GM23338 (cell line): ENCODE data around the gene RDH5. TPM values are rescaled to one million over a fixed set of nuclear protein-coding genes. Genes with fewer than 3 reads are reported as not detected.

ENCODE experiments used
- ATAC-seq: fragments of 200-7000 bp; cut with Tn5 transposase; 3 replicates; pipeline ENCODE4 v1.9.1; 2020
- DNase-seq: peaks from one replicate; pipeline ENCODE4 v3.0.0-alpha.2; 2015; ENCODE audit warnings: low spot score
- H2AFZ ChIP-seq: fragments of 200-600 bp; sonication (generic); 2 replicates; pipeline ENCODE4 v1.8.0; 2016; ENCODE audit warnings: antibody characterized with exemption, mild to moderate bottlenecking, moderate library complexity
- H3F3A ChIP-seq: fragments of 200-600 bp; sonication (generic); replicated peaks from 2 replicates; pipeline ENCODE4 v1.8.0; 2017; ENCODE audit warnings: antibody characterized with exemption, mixed run types, low read depth
- H3K27ac ChIP-seq: fragments of 200-600 bp; sonication (generic); 2 replicates; pipeline ENCODE4 v1.6.1; 2016; ENCODE audit warnings: low read depth
- H3K27me3 ChIP-seq: fragments of 200-600 bp; sonication (generic); 2 replicates; pipeline ENCODE4 v1.8.0; 2016; ENCODE audit warnings: mild to moderate bottlenecking, mixed run types, moderate library complexity; ENCODE audit not compliant: insufficient read depth
- H3K36me3 ChIP-seq: fragments of 200-600 bp; sonication (generic); 2 replicates; pipeline ENCODE4 v1.8.0; 2016; ENCODE audit warnings: mild to moderate bottlenecking; ENCODE audit not compliant: insufficient read depth
- H3K4me1 ChIP-seq: fragments of 200-600 bp; sonication (generic); 2 replicates; pipeline ENCODE4 v1.8.0; 2016; ENCODE audit warnings: mild to moderate bottlenecking, moderate library complexity; ENCODE audit not compliant: insufficient read depth
- H3K4me2 ChIP-seq: fragments of 200-600 bp; sonication (generic); 2 replicates; pipeline ENCODE4 v1.7.1; 2017; ENCODE audit warnings: mixed run types
- H3K4me3 ChIP-seq: fragments of 200-600 bp; sonication (generic); 2 replicates; pipeline ENCODE4 v1.6.1; 2016; ENCODE audit warnings: mixed run types
- H3K79me2 ChIP-seq: fragments of 200-600 bp; sonication (generic); replicated peaks from 2 replicates; pipeline ENCODE4 v1.8.0; 2017; ENCODE audit warnings: mild to moderate bottlenecking; ENCODE audit not compliant: insufficient read depth
- H3K9me2 ChIP-seq: fragments of 200-600 bp; sonication (generic); 2 replicates; pipeline ENCODE4 v1.8.0; 2017; ENCODE audit not compliant: insufficient read depth
- H4K20me1 ChIP-seq: fragments of 200-600 bp; sonication (generic); replicated peaks from 2 replicates; pipeline ENCODE4 v1.8.0; 2017; ENCODE audit warnings: mild to moderate bottlenecking; ENCODE audit not compliant: insufficient read depth
- H3K27ac Mint-ChIP-seq: 2 replicates; pipeline ENCODE4 v1.8.0; 2020; ENCODE audit warnings: inconsistent platforms, mild to moderate bottlenecking, moderate library complexity, mixed read lengths
- H3K27me3 Mint-ChIP-seq: 3 replicates; pipeline ENCODE4 v1.8.0; 2022; ENCODE audit warnings: low read depth, mild to moderate bottlenecking, moderate library complexity, mixed read lengths, inconsistent platforms; ENCODE audit not compliant: insufficient read depth, poor library complexity
- H3K36me3 Mint-ChIP-seq: 3 replicates; pipeline ENCODE4 v1.8.0; 2021; ENCODE audit warnings: low read depth, mild to moderate bottlenecking, inconsistent platforms, moderate library complexity, mixed read lengths
- H3K4me1 Mint-ChIP-seq: 3 replicates; pipeline ENCODE4 v1.8.0; 2020; ENCODE audit warnings: mild to moderate bottlenecking, inconsistent platforms, mixed read lengths
- H3K4me3 Mint-ChIP-seq: 3 replicates; pipeline ENCODE4 v1.8.0; 2021; ENCODE audit warnings: moderate library complexity, mild to moderate bottlenecking, inconsistent platforms, mixed read lengths
- H3K9me3 Mint-ChIP-seq: 3 replicates; pipeline ENCODE4 v1.8.0; 2020; ENCODE audit warnings: moderate library complexity, mild to moderate bottlenecking, inconsistent platforms, mixed read lengths
- CREB1 ChIP-seq: fragments of 250-450 bp; sonication (Bioruptor Pico); IDR thresholded peaks from 2 replicates; pipeline ENCODE4 v1.5.0; 2020; ENCODE audit warnings: low read depth, mild to moderate bottlenecking, moderate library complexity
- JUNB ChIP-seq: IDR thresholded peaks from one replicate; pipeline ENCODE4 v1.6.1; 2016; ENCODE audit warnings: antibody characterized with exemption; ENCODE audit not compliant: unreplicated experiment
- NANOG ChIP-seq: IDR thresholded peaks from 2 replicates; pipeline ENCODE4 v1.6.1; 2016; ENCODE audit warnings: antibody characterized with exemption, borderline replicate concordance
- POLR2AphosphoS5 ChIP-seq: IDR thresholded peaks from 2 replicates; pipeline ENCODE4 v1.6.1; 2016; ENCODE audit warnings: antibody characterized with exemption, low read depth
- STAT1 ChIP-seq: IDR thresholded peaks from one replicate; pipeline ENCODE4 v1.6.1; 2016; ENCODE audit warnings: antibody characterized with exemption; ENCODE audit not compliant: unreplicated experiment
- ZNF114 ChIP-seq: fragments of 250-450 bp; sonication (Bioruptor Pico); IDR thresholded peaks from 2 replicates; pipeline ENCODE4 v1.5.0; 2020; ENCODE audit warnings: mild to moderate bottlenecking, moderate library complexity
- ZNF331 ChIP-seq: fragments of 250-450 bp; sonication (Bioruptor Pico); IDR thresholded peaks from 2 replicates; pipeline ENCODE4 v1.5.0; 2020; ENCODE audit warnings: low read depth, mild to moderate bottlenecking, moderate library complexity
- polyA plus RNA-seq: library from polyadenylated mRNA; unstranded; fragments of >200 nt; fragmentation: Nextera tagmentation; extraction: Ambion mirVana; gene quantifications from 2 replicates; pipeline ENCODE4 v1.2.1, GENCODE V29; 2016
- small RNA-seq: library from RNA; depleted of rRNA; stranded (forward); fragments of <200 nt; gene quantifications from one replicate; pipeline ENCODE3, GENCODE V24; 2014; ENCODE audit warnings: low replicate concordance
- total RNA-seq: library from RNA; depleted of rRNA; stranded (reverse); fragments of >200 nt; shearing (Covaris generic); gene quantifications from 2 replicates; pipeline ENCODE4 v1.2.3, GENCODE V29; 2014; rRNA removed
- TF ChIP-seq, protein P1 (sequence below): IDR thresholded peaks from one replicate; pipeline ENCODE4 v1.6.1; 2018; ENCODE audit warnings: antibody characterized with exemption; ENCODE audit not compliant: unreplicated experiment

The RDH5 gene
- total and polyA plus RNA-seq, 2 experiments from 2014 or later, result 3.9 to 7.5 TPM

DNA sequence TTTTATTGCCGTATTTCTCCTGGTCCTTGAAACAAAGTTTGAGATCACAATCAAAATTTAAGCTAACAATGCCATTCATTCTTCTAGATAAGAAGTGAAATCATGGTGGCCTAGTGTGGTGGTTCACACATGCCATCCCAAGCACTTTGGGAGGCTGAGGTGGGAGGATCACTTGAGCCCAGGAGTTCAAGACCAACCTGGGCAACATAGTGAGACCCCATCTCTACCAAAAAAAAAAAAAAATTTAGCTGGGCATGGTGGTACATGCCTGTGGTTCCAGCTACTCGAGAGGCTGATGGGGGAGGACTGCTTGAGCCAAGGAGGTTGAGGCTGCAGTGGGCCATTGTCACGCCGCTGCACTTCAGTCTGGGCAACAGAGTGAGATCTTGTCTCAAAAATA lies 47.0 kb downstream of the RDH5 start (continued):
- TF ChIP-seq, protein P1, sequence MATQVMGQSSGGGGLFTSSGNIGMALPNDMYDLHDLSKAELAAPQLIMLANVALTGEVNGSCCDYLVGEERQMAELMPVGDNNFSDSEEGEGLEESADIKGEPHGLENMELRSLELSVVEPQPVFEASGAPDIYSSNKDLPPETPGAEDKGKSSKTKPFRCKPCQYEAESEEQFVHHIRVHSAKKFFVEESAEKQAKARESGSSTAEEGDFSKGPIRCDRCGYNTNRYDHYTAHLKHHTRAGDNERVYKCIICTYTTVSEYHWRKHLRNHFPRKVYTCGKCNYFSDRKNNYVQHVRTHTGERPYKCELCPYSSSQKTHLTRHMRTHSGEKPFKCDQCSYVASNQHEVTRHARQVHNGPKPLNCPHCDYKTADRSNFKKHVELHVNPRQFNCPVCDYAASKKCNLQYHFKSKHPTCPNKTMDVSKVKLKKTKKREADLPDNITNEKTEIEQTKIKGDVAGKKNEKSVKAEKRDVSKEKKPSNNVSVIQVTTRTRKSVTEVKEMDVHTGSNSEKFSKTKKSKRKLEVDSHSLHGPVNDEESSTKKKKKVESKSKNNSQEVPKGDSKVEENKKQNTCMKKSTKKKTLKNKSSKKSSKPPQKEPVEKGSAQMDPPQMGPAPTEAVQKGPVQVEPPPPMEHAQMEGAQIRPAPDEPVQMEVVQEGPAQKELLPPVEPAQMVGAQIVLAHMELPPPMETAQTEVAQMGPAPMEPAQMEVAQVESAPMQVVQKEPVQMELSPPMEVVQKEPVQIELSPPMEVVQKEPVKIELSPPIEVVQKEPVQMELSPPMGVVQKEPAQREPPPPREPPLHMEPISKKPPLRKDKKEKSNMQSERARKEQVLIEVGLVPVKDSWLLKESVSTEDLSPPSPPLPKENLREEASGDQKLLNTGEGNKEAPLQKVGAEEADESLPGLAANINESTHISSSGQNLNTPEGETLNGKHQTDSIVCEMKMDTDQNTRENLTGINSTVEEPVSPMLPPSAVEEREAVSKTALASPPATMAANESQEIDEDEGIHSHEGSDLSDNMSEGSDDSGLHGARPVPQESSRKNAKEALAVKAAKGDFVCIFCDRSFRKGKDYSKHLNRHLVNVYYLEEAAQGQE, result no peak
- TF ChIP-seq JUNB, result no peak
- no peak for TF ChIP-seq NANOG
- TF ChIP-seq ZNF331, result no peak
- TF ChIP-seq CREB1, result no peak

DNA sequence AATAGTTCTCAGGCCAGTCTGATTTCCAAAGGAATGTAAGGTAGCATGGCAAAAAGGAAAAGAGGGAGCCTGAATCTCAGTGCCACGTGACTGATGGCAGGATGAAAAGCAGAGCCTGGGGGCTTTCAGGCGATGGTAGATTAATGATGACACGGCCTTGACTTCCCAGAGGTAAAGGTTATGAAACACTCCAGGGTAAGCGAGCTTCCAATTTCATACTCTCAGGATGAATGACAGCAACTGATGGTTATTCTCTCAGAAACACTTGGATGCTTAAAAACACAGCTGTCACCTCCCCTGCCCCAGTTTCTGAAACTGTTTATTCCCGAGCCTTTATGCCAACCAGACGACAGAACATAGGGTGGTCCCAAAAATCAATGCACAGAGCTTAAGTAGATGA lies 51.5 kb downstream of the RDH5 start:
- TF ChIP-seq, protein P1, result no peak
- TF ChIP-seq STAT1 (no peak), POLR2AphosphoS5 (no peak), ZNF114 (CRISPR knock-in tag) (no peak)

More for the DNA sequence above, 51.5 kb downstream of the RDH5 start:
- no peak for DNase-seq
- no peak for ATAC-seq
- peaks cover 5% of the 10 kb centered on the region; the same call in 1 of the 2 replicates for H3F3A ChIP-seq
- H3K9me2 ChIP-seq, result no peaks in the 10 kb centered on the region
- H3K4me2 ChIP-seq, result no peak overlapping the region
- Mint-ChIP-seq H3K9me3 (no peaks in the 10 kb centered on the region), H3K4me3 (no peak overlapping the region), H3K27ac (no peak overlapping the region), H3K27me3 (peaks cover 4% of the 10 kb centered on the region), H3K36me3 (peaks cover 47% of the 10 kb centered on the region), H3K4me1 (peaks cover 3% of the 10 kb centered on the region; the same call in 1 of the 3 replicates)
- peaks cover 31% of the 10 kb centered on the region; the same call in 1 of the 2 replicates for H4K20me1 ChIP-seq
- no peak overlapping the region; the same call in 1 of the 2 replicates for H3K27ac ChIP-seq
- H3K36me3 ChIP-seq, result peaks cover 14% of the 10 kb centered on the region
- no peaks in the 10 kb centered on the region for H3K27me3 ChIP-seq
- peaks cover 24% of the 10 kb centered on the region for H3K79me2 ChIP-seq
- H3K4me1 ChIP-seq, result no peaks in the 10 kb centered on the region
- H3K4me3 ChIP-seq, result no peak overlapping the region
- H2AFZ ChIP-seq, result no peak overlapping the region

Small RNAs within 50 kb of the gene (small RNA-seq; reads per million reads assigned to genes)
- gene AC009779.1 (not detected), gene RF00017 (not detected)

Other genes with a start within 250 kb of the RDH5 start
- not detected in 2 replicates for gene OR6C68, start 228.0 kb upstream of the RDH5 start, total RNA-seq
- not detected in 2 replicates for gene OR6C68, start 228.0 kb upstream of the RDH5 start, polyA plus RNA-seq
- not detected in 2 replicates for gene OR6C4, start 170.8 kb upstream of the RDH5 start, total RNA-seq
- gene OR6C4, start 170.8 kb upstream of the RDH5 start, polyA plus RNA-seq, result not detected in 2 replicates
- gene OR2AP1, start 147.9 kb upstream of the RDH5 start, total RNA-seq, result not detected in 2 replicates
- not detected in 2 replicates for gene OR2AP1, start 147.9 kb upstream of the RDH5 start, polyA plus RNA-seq
- gene OR10P1, start 83.5 kb upstream of the RDH5 start, total RNA-seq, result not detected in 2 replicates
- not detected in 2 replicates for gene OR10P1, start 83.5 kb upstream of the RDH5 start, polyA plus RNA-seq
- 45.3 and 49.1 TPM in 2 replicates for gene ITGA7, start 12.5 kb upstream of the RDH5 start, total RNA-seq
- 17.4 and 20.0 TPM in 2 replicates for gene ITGA7, start 12.5 kb upstream of the RDH5 start, polyA plus RNA-seq
- gene BLOC1S1, start 4.3 kb upstream of the RDH5 start, total RNA-seq, result 52.3 and 68.3 TPM in 2 replicates
- 174 and 198 TPM in 2 replicates for gene BLOC1S1, start 4.3 kb upstream of the RDH5 start, polyA plus RNA-seq
- gene CD63, start 8.6 kb downstream of the RDH5 start, total RNA-seq, result 294 and 307 TPM in 2 replicates
- gene CD63, start 8.6 kb downstream of the RDH5 start, polyA plus RNA-seq, result 670 and 685 TPM in 2 replicates
- gene GDF11, start 22.7 kb downstream of the RDH5 start, total RNA-seq, result 12.5 and 12.6 TPM in 2 replicates
- gene GDF11, start 22.7 kb downstream of the RDH5 start, polyA plus RNA-seq, result 3.7 and 3.8 TPM in 2 replicates
- gene SARNP, start 97.3 kb downstream of the RDH5 start, total RNA-seq, result 96.0 and 115 TPM in 2 replicates
- 291 and 313 TPM in 2 replicates for gene SARNP, start 97.3 kb downstream of the RDH5 start, polyA plus RNA-seq
- gene ORMDL2, start 97.6 kb downstream of the RDH5 start, total RNA-seq, result 12.4 and 18.0 TPM in 2 replicates
- gene ORMDL2, start 97.6 kb downstream of the RDH5 start, polyA plus RNA-seq, result 55.1 and 58.7 TPM in 2 replicates
- gene DNAJC14, start 109.2 kb downstream of the RDH5 start, total RNA-seq, result 28.9 and 35.1 TPM in 2 replicates
- gene DNAJC14, start 109.2 kb downstream of the RDH5 start, polyA plus RNA-seq, result 8.9 and 9.7 TPM in 2 replicates
- 0.08 and 1.4 TPM in 2 replicates for gene MMP19, start 122.5 kb downstream of the RDH5 start, total RNA-seq
- gene MMP19, start 122.5 kb downstream of the RDH5 start, polyA plus RNA-seq, result 0.17 and 1.5 TPM in 2 replicates
- gene PYM1, start 207.5 kb downstream of the RDH5 start, total RNA-seq, result 70.2 and 75.9 TPM in 2 replicates
- 150 and 151 TPM in 2 replicates for gene PYM1, start 207.5 kb downstream of the RDH5 start, polyA plus RNA-seq
- 16.1 and 35.9 TPM in 2 replicates for gene DGKA, start 210.8 kb downstream of the RDH5 start, total RNA-seq
- 22.5 and 24.6 TPM in 2 replicates for gene DGKA, start 210.8 kb downstream of the RDH5 start, polyA plus RNA-seq
- 81.6 and 108 TPM in 2 replicates for gene PMEL, start 245.6 kb downstream of the RDH5 start, total RNA-seq
- gene PMEL, start 245.6 kb downstream of the RDH5 start, polyA plus RNA-seq, result 64.5 and 68.1 TPM in 2 replicates
- gene CDK2, start 246.4 kb downstream of the RDH5 start, total RNA-seq, result 27.7 and 31.0 TPM in 2 replicates
- gene CDK2, start 246.4 kb downstream of the RDH5 start, polyA plus RNA-seq, result 14.1 and 15.2 TPM in 2 replicates